Adipose tissue (tissue), 3 donors: ENCODE data around the gene ARL4D. TPM values are rescaled to one million over a fixed set of nuclear protein-coding genes. Genes with fewer than 3 reads are reported as not detected.

Experiments used
- H3K27ac ChIP-seq: one replicate; pipeline ENCODE4 v1.5.1; 2013; ENCODE audit warnings: low read depth, low read length
- WGBS, 3 donors: extraction: QIAGEN DNeasy Blood & Tissue Kit; methylation state at CpG; one replicate each; pipeline ENCODE4 v1.1.7; 2013; 5-methylcytosine and 5-hydroxymethylcytosine counted together
- polyA plus RNA-seq, 3 donors: library from polyadenylated mRNA; stranded (reverse); fragments of 200-250 nt; gene quantifications; one replicate each; pipeline ENCODE4 v1.2.3, GENCODE V29; 2013
- donor health status: healthy with polysubstance abuse.
- donor health status: Bipolar disorder and iron deficiency.
- donor health status: healthy.

Gene ARL4D
- polyA plus RNA-seq, 3 donors = 7.2 to 58.1 (median 15.1) TPM

DNA sequence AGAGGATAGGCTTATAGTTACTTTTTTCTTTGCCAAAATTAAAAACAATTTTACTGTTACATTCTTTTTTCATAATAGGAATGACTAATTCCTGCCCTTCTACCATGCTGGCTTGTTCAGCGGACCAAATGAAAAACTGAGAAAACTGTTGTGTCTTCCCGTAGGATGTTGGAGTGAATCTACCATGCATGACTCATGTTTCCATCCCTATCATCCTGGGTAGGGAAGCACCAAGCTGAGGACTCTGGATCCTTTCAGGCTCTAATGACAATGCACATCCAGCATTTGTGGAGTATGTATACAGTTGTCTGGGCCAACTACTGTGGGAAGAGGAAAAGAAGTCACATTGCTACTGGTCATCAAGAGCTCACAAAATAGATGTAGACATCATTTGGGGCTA is 43.9 kb downstream of the ARL4D start:
- 36 to 92% (median 75%) methylated on average over 2 of the region's 2 CpGs for WGBS, 3 donors
- no peak overlapping the region for H3K27ac ChIP-seq

DNA sequence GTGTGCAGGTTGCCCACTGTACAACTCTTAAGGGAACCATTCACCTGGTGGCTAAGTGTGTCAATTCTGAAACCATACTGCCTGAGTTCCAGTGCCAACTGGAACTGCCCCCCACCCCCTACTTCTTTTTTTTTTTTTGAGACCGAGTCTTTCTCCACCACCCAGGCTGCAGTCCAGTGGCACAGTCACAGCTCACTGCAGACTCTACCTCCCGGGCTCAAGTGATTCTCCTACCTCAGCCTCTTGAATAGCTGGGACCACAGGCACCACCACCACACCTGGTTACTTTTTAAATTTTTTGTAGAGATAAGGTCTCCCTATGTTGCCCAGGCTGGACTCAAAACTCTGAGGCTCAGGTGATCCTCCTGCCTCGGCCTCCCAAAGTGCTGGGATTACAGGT is 44.6 kb downstream of the ARL4D start:
- H3K27ac ChIP-seq = no peak overlapping the region

DNA sequence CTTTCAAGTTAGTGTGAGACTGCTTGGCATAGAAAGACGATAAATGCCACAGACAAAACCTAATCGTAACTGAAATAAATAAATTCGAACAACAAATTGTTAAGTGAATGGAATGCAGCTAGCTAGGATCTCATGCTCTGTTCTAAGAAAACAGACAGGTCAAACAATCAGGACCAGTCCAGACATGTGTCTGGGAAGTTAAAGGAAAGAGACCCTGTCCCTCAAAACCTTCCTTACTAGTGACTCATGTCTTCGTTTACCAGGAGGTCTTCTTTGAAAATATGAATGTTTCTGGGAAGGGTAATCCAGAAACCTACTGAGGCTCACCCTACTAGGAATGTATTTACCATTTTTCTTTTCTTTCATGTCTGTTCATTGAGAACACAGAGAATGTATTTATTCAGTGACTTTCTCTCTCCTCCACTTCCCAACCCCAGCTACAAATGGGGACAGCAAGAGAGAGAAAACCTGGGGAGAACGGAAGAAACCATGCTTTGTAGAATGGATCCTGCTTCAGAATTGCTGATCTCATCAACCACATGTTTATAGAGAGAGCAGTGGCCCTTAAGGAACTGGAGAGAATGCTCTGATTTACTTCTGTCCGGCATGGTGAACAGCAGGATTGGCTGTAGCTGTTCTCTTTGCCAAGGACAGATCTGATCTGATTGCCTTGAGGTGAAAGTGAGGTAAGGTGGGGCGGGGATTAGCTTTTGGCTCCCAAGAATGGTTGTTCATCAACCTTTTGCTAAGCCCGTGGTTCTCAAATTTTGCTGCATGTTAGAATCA is 45.6 kb downstream of the ARL4D start:
- 56 to 82% (median 81%) methylated on average over 8 of the region's 8 CpGs for WGBS, 3 donors
- no peak overlapping the region for H3K27ac ChIP-seq

More for the DNA sequence above, 44.6 kb downstream of the ARL4D start:
- 87 to 95% (median 88%) methylated on average over 3 of the region's 3 CpGs for WGBS, 3 donors

DNA sequence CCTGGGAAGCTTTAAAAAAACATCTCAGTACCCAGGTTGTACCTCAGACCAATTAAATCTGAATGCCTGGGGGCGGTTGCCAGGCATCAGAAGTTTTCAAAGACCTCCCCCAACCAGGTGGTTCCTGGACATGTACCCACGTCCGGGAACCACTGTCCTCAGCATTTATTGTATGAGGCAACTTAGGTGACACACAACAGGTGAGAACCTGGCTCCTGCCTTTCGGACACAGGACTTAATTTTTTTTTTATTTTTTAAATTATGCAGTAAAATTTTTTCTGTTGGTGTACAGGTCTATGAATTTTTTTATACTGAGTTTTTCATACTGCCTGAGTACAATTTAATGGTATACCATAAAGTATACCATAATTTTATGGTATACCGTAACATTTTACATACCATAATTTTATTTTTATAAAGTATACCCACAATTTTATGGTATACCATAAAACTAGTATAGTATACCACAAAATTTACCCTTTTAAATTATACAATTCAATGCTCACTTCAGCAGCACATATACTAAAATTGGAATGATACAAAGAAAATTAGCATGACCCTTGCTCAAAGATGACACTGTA is 46.3 kb downstream of the ARL4D start:
- 60 to 84% (median 83%) methylated on average over 5 of the region's 5 CpGs for WGBS, 3 donors
- no peak overlapping the region for H3K27ac ChIP-seq

DNA sequence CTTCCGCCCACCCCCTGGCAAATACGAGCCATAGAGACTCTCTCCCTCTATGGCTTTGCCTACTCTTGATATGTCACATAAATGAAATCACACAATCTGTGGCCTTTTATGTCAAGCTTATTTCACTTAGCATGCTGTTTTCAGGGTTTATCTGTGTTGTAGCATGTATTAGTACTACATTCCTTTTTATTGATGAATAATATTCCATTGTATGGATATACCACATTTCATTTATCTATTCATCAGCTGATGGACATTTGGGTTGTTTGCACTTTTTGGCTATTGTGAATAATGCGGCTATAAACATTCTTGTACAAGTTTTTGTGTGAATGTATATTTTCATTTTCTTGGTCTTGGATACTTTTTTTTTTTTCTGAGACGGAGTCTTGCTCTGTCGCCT is 48.0 kb downstream of the ARL4D start:
- WGBS, 3 donors = 92 to 97% (median 95%) methylated on average over 5 of the region's 5 CpGs

DNA sequence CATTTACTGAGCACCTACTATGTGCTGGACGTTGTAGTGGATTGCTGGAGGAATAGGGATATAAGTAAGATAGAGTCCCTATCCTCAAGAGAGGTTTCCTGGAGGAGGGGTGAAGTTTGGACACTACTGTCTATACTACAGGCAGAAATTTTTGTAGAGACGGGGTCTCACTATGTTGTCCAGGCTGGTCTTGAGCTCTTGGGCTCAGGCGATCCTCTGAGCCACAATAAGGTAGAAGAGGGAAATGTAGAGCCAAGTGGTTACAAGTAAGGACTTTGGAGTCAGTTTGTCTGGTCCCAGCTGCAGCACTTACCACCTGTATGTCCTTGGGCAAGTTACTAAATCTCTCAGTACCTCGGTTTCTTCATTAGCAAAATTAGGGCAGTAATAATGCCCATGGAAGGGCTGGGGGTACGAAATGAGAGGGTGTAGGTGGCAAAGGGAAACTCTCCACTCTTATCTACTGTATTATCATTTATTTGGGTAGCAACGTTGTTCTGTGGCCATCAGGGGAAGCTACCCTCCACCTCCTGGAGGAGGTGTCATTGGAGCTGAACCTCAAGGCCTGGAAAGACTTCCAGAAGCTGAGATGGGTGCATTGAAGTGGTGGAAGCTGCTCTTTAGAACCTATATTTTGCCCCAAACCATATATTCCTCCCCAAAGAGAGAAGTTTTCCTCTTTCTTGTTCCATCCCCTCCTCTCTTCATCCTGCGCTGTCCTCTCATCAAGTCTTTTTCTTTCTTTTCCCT is 50.1 kb downstream of the ARL4D start:
- 65 to 75% (median 71%) methylated on average over 7 of the region's 7 CpGs for WGBS, 3 donors
- H3K27ac ChIP-seq = no peak overlapping the region

More for the DNA sequence above, 48.0 kb downstream of the ARL4D start:
- H3K27ac ChIP-seq = no peak overlapping the region

DNA sequence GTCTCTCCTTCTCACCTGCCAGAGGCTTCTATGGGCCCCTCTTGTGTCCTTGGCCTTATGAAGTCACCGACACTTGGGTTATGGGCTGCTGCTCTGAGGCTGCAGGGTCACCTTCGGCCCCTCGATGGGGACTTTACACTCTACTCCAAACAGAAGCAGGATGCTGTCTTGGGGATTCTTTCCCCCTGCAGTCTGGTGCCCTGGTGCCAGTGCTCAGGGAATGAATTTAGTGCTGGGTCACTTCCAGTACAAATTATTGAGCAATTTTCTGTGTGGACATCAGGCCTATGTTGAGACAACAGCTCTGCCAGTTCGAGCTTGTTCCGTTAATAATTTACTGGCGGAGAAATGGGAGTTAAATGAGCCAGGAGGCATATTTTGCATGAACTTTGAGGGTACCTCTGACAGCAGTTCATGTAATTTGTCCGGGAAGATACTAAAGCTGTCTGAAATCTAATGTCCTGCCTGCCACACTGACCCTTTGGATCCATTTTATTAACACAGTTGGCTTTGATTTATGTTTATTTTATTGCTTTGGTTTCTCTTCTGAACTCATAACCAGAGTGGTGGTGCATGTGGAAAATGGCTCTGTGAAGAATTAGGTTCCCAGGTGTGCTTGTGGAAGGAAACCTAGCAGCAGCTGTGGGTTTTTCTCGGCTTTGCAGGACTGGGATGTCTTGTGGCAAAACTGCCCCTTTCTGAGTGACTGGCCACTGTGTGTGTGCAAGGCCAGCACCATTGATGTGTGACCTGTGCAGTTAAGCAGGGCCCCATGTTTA is 50.9 kb downstream of the ARL4D start:
- H3K27ac ChIP-seq = no peak overlapping the region

More for the DNA sequence above, 50.9 kb downstream of the ARL4D start:
- 35 to 76% (median 64%) methylated on average over 8 of the region's 8 CpGs for WGBS, 3 donors

Other genes starting within 250 kb of the ARL4D start
- 10 to 100 TPM; 20.9 to 48.0 (median 30.2) TPM for gene NBR1, start 227.8 kb upstream of the ARL4D start, polyA plus RNA-seq
- gene TMEM106A, start 187.1 kb upstream of the ARL4D start, polyA plus RNA-seq = 1 to 10 TPM; 1.4 to 4.5 (median 3.6) TPM
- gene CCDC200, start 170.4 kb upstream of the ARL4D start, polyA plus RNA-seq = 1 to 10 TPM in 1 of 3 donors, under 1 TPM in 1, not detected in 1; 0.10 to 2.5 TPM
- not detected for gene RNU2-1, start 165.0 kb upstream of the ARL4D start, polyA plus RNA-seq
- 10 to 100 TPM; 12.9 to 18.2 (median 16.7) TPM for gene DHX8, start 85.0 kb downstream of the ARL4D start, polyA plus RNA-seq
- gene ETV4, start 147.3 kb downstream of the ARL4D start, polyA plus RNA-seq = 1 to 10 TPM in 1 of 3 donors, under 1 TPM in 2; 0.16 to 2.2 (median 0.91) TPM